HepG2 (cell line): ENCODE results near the gene HNF1B. TPM values are rescaled to one million over a fixed set of nuclear protein-coding genes. Genes with fewer than 3 reads are reported as not detected.

Source experiments
- ATAC-seq: fragments of 200-7000 bp; cut with Tn5 transposase; 3 replicates; pipeline ENCODE4 v1.9.1; 2020; ENCODE audit warnings: mild to moderate bottlenecking, moderate library complexity
- BruUV-seq: library from RNA; stranded (reverse); fragments of 400-500 nt; replicated peaks from 2 replicates; lab custom pipeline; 2021; lab: Mats Ljungman, UMichigan
- CTCF ChIA-PET: fragments of 300-600 bp; formaldehyde crosslinking; extraction: SDS; loops from one replicate; lab custom pipeline; 2021; ENCODE audit warnings: low total read pairs, inconsistent platforms, low intra/inter-chr PET ratio; lab: Yijun Ruan, JAX
- POLR2A ChIA-PET: fragments of 350-600 bp; sonication (Branson Sonifier 250); formaldehyde crosslinking; loops from one replicate; lab custom pipeline; 2020; ENCODE audit warnings: antibody characterized with exemption, inconsistent platforms; lab: Yijun Ruan, JAX
- DNase-seq: peaks from one replicate; pipeline ENCODE4 v3.0.0-alpha.2; 2015; ENCODE audit warnings: low spot score
- FAIRE-seq: peaks from 3 replicates; lab custom pipeline; 2011; peaks lifted over from hg19 to GRCh38; lab: Jason Lieb, UNC
- H2AFZ ChIP-seq: one replicate; pipeline ENCODE4 v1.6.1; 2011; ENCODE audit warnings: low read length, inconsistent platforms
- H3K27ac ChIP-seq: fragments of 300-600 bp; 3 replicates; pipeline ENCODE4 v1.8.0; 2011; ENCODE audit warnings: mixed run types, mild to moderate bottlenecking, mixed read lengths, low read length, inconsistent platforms; ENCODE audit not compliant: insufficient read depth; ENCODE audit errors: extremely low read length
- H3K27me3 ChIP-seq, 2 experiments: fragments of 200-600 bp in 1 of 2; 2 replicates in 1 of 2; 3 replicates in 1 of 2; pipeline versions ENCODE4 v1.6.0 to v1.8.0; 2011; ENCODE audit warnings: low read length in 2 of 2, mild to moderate bottlenecking in 2 of 2, moderate library complexity in 2 of 2, inconsistent platforms in 1 of 2; ENCODE audit not compliant: insufficient read depth in 2 of 2, control insufficient read depth in 1 of 2
- H3K36me3 ChIP-seq, 2 experiments: fragments of 200-600 bp in 1 of 2; replicated peaks in 1 of 2; 2 replicates in 1 of 2; 3 replicates in 1 of 2; pipeline versions ENCODE4 v1.5.1 to v1.8.0; 2011; ENCODE audit warnings: low read length in 2 of 2, inconsistent platforms in 1 of 2; ENCODE audit not compliant: insufficient read depth in 2 of 2, control insufficient read depth in 1 of 2
- H3K4me1 ChIP-seq: 2 replicates; pipeline ENCODE4 v1.5.1; 2012; ENCODE audit warnings: low read length, inconsistent platforms; ENCODE audit not compliant: insufficient read depth
- H3K4me2 ChIP-seq: 2 replicates; pipeline ENCODE4 v1.6.0; 2011; ENCODE audit warnings: low read depth, low read length, inconsistent platforms
- H3K4me3 ChIP-seq, 3 experiments: fragments of 200-600 bp in 1 of 3; sonication (generic), shearing (Covaris generic) in 1 of 3; replicated peaks in 1 of 3; 2 replicates each; pipeline ENCODE4 v1.5.1; 2011 to 2016; ENCODE audit warnings: low read length in 3 of 3, inconsistent platforms in 2 of 3, low read depth in 2 of 3, mild to moderate bottlenecking in 2 of 3, control low read depth in 1 of 3, mixed read lengths in 1 of 3; ENCODE audit not compliant: insufficient read depth in 1 of 3
- H3K79me2 ChIP-seq: one replicate; pipeline ENCODE4 v1.6.1; 2011; ENCODE audit warnings: low read length, inconsistent platforms; ENCODE audit not compliant: insufficient read depth
- H3K9ac ChIP-seq: 2 replicates; pipeline ENCODE4 v1.6.0; 2011; ENCODE audit warnings: mild to moderate bottlenecking, low read depth, low read length, inconsistent platforms; ENCODE audit not compliant: insufficient read depth
- H3K9me3 ChIP-seq: 2 replicates; pipeline ENCODE4 v1.5.1; 2012; ENCODE audit warnings: mild to moderate bottlenecking, low read length
- H4K20me1 ChIP-seq: 2 replicates; pipeline ENCODE4 v1.6.0; 2011; ENCODE audit warnings: inconsistent platforms, mild to moderate bottlenecking, low read length, moderate library complexity; ENCODE audit not compliant: insufficient read depth
- CBFB ChIP-seq: sonication (generic); formaldehyde crosslinking; IDR thresholded peaks from 2 replicates; pipeline ENCODE4 v1.4.0; 2020; ENCODE audit warnings: missing genetic modification reagents
- CHD2 ChIP-seq: IDR thresholded peaks from 2 replicates; pipeline ENCODE4 v1.6.1; 2011; ENCODE audit warnings: low read depth, low read length, improper control_type of control experiment
- CHD4 ChIP-seq: fragments of 200-600 bp; sonication (generic); IDR thresholded peaks from 2 replicates; pipeline ENCODE4 v1.7.0; 2017; ENCODE audit warnings: mild to moderate bottlenecking, low read length, borderline replicate concordance
- E2F5 ChIP-seq: sonication (generic); formaldehyde crosslinking; conservative IDR thresholded peaks from 2 replicates; pipeline ENCODE4 v1.4.0; 2020; ENCODE audit warnings: missing genetic modification reagents
- HDAC1 ChIP-seq: sonication (generic); formaldehyde crosslinking; IDR thresholded peaks from 2 replicates; pipeline ENCODE4 v1.5.1; 2020; ENCODE audit warnings: mild to moderate bottlenecking, missing genetic modification reagents
- HNF1B ChIP-seq: sonication (generic); formaldehyde crosslinking; IDR thresholded peaks from 2 replicates; pipeline ENCODE4 v1.5.1; 2020; ENCODE audit warnings: mild to moderate bottlenecking, moderate library complexity, missing genetic modification reagents
- LBX2 ChIP-seq: sonication (generic); formaldehyde crosslinking; IDR thresholded peaks from 2 replicates; pipeline ENCODE4 v1.5.0; 2020; ENCODE audit warnings: missing genetic modification reagents, mild to moderate bottlenecking, borderline replicate concordance
- NBN ChIP-seq: fragments of 450-650 bp; conservative IDR thresholded peaks from 2 replicates; pipeline ENCODE4 v1.6.1; 2017
- PLSCR1 ChIP-seq: sonication (generic); formaldehyde crosslinking; IDR thresholded peaks from 2 replicates; pipeline ENCODE4 v1.5.0; 2020; ENCODE audit warnings: missing genetic modification reagents, mild to moderate bottlenecking, borderline replicate concordance
- SMARCC2 ChIP-seq: fragments of 450-650 bp; IDR thresholded peaks from 2 replicates; pipeline ENCODE4 v1.6.1; 2017; ENCODE audit warnings: antibody characterized with exemption, mild to moderate bottlenecking
- TEAD2 ChIP-seq: sonication (generic); formaldehyde crosslinking; IDR thresholded peaks from 2 replicates; pipeline ENCODE4 v1.9.0; 2021; ENCODE audit warnings: missing genetic modification reagents
- YEATS4 ChIP-seq: sonication (generic); formaldehyde crosslinking; IDR thresholded peaks from 2 replicates; pipeline ENCODE4 v1.4.0; 2020; ENCODE audit warnings: missing genetic modification reagents, borderline replicate concordance
- ZBTB20 ChIP-seq: sonication (generic); formaldehyde crosslinking; IDR thresholded peaks from 2 replicates; pipeline ENCODE4 v1.8.1; 2023; ENCODE audit warnings: missing genetic modification reagents, low read depth, mild to moderate bottlenecking, borderline replicate concordance
- ZBTB7B ChIP-seq: sonication (generic); formaldehyde crosslinking; IDR thresholded peaks from 2 replicates; pipeline ENCODE4 v1.4.0; 2020; ENCODE audit warnings: missing genetic modification reagents
- ZKSCAN5 ChIP-seq: sonication (generic); formaldehyde crosslinking; IDR thresholded peaks from 2 replicates; pipeline ENCODE4 v1.5.1; 2020; ENCODE audit warnings: mild to moderate bottlenecking, missing genetic modification reagents
- ZNF251 ChIP-seq: sonication (generic); formaldehyde crosslinking; IDR thresholded peaks from 2 replicates; pipeline ENCODE4 v1.9.0; 2021; ENCODE audit warnings: mild to moderate bottlenecking, missing genetic modification reagents
- ZNF382 ChIP-seq: sonication (generic); formaldehyde crosslinking; IDR thresholded peaks from 2 replicates; pipeline ENCODE4 v1.5.0; 2020; ENCODE audit warnings: missing genetic modification reagents, mild to moderate bottlenecking, borderline replicate concordance
- ZNF672 ChIP-seq: sonication (generic); formaldehyde crosslinking; IDR thresholded peaks from 2 replicates; pipeline ENCODE4 v1.8.1; 2022; ENCODE audit warnings: missing genetic modification reagents
- ZNF772 ChIP-seq: sonication (generic); formaldehyde crosslinking; IDR thresholded peaks from 2 replicates; pipeline ENCODE4 v1.5.0; 2020; ENCODE audit warnings: mild to moderate bottlenecking, missing genetic modification reagents
- ZSCAN9 ChIP-seq: IDR thresholded peaks from 2 replicates; pipeline ENCODE4 v1.6.1; 2016; ENCODE audit warnings: borderline replicate concordance
- WGBS: methylation state at CpG from one replicate; pipeline ENCODE4 v1.1.6; 2017; ENCODE audit warnings: low lambda C conversion rate; 5-methylcytosine and 5-hydroxymethylcytosine counted together
- in situ Hi-C: cut with HindIII; loops from 2 replicates; pipeline ENCODE4 v1.10.0; 2017; ENCODE audit warnings: low pct_unique_long_range_greater_than_20kb; ENCODE audit not compliant: extremely low pct_ligation_motif_present
- intact Hi-C: fragments of 100-400 bp; cut with micrococcal nuclease; formaldehyde crosslinking; loops from one replicate; pipeline ENCODE4 v1.10.0; 2022; ENCODE audit not compliant: unreplicated experiment
- polyA plus RNA-seq, 8 experiments: library from polyadenylated mRNA; depleted of rRNA in 3 of 8; stranded (reverse) in 7 of 8; unstranded in 1 of 8; fragments of >200 nt; fragmentation: Illumina TruSeq in 4 of 8; extraction: Trizol in 4 of 8; gene quantifications; 2 replicates each; pipeline versions ENCODE4 v1.2.1 to v1.2.3, GENCODE V29; 2011 to 2016; ENCODE audit warnings: low read depth in 4 of 8, missing spikeins in 1 of 8, mixed read lengths in 1 of 8; ENCODE audit not compliant: insufficient read depth in 1 of 8
- total RNA-seq, 5 experiments: library from RNA; depleted of rRNA; stranded (reverse); fragments of >200 nt; fragmentation: Illumina TruSeq; extraction: Trizol; gene quantifications; 2 replicates each; pipeline ENCODE4 v1.2.3, GENCODE V29; 2016; ENCODE audit warnings: low read depth in 1 of 5
- TF ChIP-seq, protein P1 (sequence below): sonication (generic); formaldehyde crosslinking; IDR thresholded peaks from 2 replicates; pipeline ENCODE4 v1.4.0; 2020; ENCODE audit warnings: missing genetic modification reagents

The HNF1B gene
- total and polyA plus RNA-seq, 2 of the 13 experiments (the other 11 are each of a cell fraction or from before 2014, with no cell fraction given) = 1.9 to 5.3 TPM

- ChIA-PET POLR2A (interaction anchor here (0.6 to 4.0 kb wide), 30 partner anchors 8 to 207 kb away, joined by 3 to 79 read pairs (median 6); partner anchors contain the start of genes HNF1B and SYNRG), CTCF (interaction anchor here (0.6 kb wide), 1 partner anchor 104 kb away, joined by 3 read pairs; no protein-coding TSS in a partner anchor)
- FAIRE-seq = no peak
- peak overlapping the region; percentile 29 to 53 (median 46); a peak in 5 of 6 replicates for H3K4me3 ChIP-seq
- peak overlapping the region; percentile 99 for H3K27ac ChIP-seq
- peak; percentile 97 for DNase-seq
- H3K9me3 ChIP-seq = no peaks in the 10 kb centered on the region
- peak; percentile 87 for ATAC-seq
- H3K9ac ChIP-seq = peak overlapping the region; percentile 94
- H3K4me1 ChIP-seq = peaks cover 78% of the 10 kb centered on the region
- in situ Hi-C loops = loop anchor here (5.0 kb wide), 1 partner anchor 34 kb away; no protein-coding TSS in a partner anchor
- TSS peak; percentile 86 for BruUV-seq
- H3K27me3 ChIP-seq = no peaks in the 10 kb centered on the region
- H3K4me2 ChIP-seq = peak overlapping the region; percentile 86
- H4K20me1 ChIP-seq = no peaks in the 10 kb centered on the region
- no peaks in the 10 kb centered on the region for H3K79me2 ChIP-seq
- H3K36me3 ChIP-seq = peaks cover 3% of the 10 kb centered on the region in 2 experiments; a peak in 4 of 5 replicates
- no peak overlapping the region for H2AFZ ChIP-seq
- 0% methylated on average over 5 of the region's 8 CpGs for WGBS
- intact Hi-C loops = no loop called here
- TF ChIP-seq NBN = no peak
- TF ChIP-seq SMARCC2 = no peak
- no peak for TF ChIP-seq ZNF772 (CRISPR knock-in tag)
- no peak for TF ChIP-seq E2F5 (CRISPR knock-in tag)
- peak; percentile 61; the same call in 1 of the 2 replicates for TF ChIP-seq ZBTB7B (CRISPR knock-in tag)
- no peak for TF ChIP-seq ZBTB20
- TF ChIP-seq TEAD2 = peak; percentile 76; the same call in 1 of the 2 replicates
- TF ChIP-seq ZSCAN9 (CRISPR knock-in tag) = no peak
- no peak for TF ChIP-seq ZKSCAN5 (CRISPR knock-in tag)
- no peak for TF ChIP-seq ZNF382 (CRISPR knock-in tag)
- TF ChIP-seq, protein P1, sequence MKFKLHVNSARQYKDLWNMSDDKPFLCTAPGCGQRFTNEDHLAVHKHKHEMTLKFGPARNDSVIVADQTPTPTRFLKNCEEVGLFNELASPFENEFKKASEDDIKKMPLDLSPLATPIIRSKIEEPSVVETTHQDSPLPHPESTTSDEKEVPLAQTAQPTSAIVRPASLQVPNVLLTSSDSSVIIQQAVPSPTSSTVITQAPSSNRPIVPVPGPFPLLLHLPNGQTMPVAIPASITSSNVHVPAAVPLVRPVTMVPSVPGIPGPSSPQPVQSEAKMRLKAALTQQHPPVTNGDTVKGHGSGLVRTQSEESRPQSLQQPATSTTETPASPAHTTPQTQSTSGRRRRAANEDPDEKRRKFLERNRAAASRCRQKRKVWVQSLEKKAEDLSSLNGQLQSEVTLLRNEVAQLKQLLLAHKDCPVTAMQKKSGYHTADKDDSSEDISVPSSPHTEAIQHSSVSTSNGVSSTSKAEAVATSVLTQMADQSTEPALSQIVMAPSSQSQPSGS (CRISPR knock-in tag) = 0 out of 2 replicates have a peak, but pooled peaks have one; percentile 19
- no peak for TF ChIP-seq CHD2
- no peak; the same call in 1 of the 2 replicates for TF ChIP-seq CHD4
- peak; percentile 65; the same call in 1 of the 2 replicates for TF ChIP-seq YEATS4 (CRISPR knock-in tag)
- no peak for TF ChIP-seq ZNF251 (CRISPR knock-in tag)
- TF ChIP-seq CBFB (CRISPR knock-in tag) = no peak
- TF ChIP-seq HDAC1 (CRISPR knock-in tag) = no peak
- TF ChIP-seq LBX2 (CRISPR knock-in tag) = no peak
- no peak for TF ChIP-seq PLSCR1 (CRISPR knock-in tag)
- no peak for TF ChIP-seq ZNF672 (CRISPR knock-in tag)
- TF ChIP-seq HNF1B (CRISPR knock-in tag) = peak; percentile 36
Observed at GRCh38 chr17:37708616-37709212, 36.1 kb downstream of the HNF1B start.
